ENCODE results near the gene GOLGB1.
"Not testable (repeated sequence)": the region's sequence is repeated elsewhere in the genome, so short reads cannot be mapped to it uniquely, and the experiment has no call there.

The GOLGB1 gene

DNA sequence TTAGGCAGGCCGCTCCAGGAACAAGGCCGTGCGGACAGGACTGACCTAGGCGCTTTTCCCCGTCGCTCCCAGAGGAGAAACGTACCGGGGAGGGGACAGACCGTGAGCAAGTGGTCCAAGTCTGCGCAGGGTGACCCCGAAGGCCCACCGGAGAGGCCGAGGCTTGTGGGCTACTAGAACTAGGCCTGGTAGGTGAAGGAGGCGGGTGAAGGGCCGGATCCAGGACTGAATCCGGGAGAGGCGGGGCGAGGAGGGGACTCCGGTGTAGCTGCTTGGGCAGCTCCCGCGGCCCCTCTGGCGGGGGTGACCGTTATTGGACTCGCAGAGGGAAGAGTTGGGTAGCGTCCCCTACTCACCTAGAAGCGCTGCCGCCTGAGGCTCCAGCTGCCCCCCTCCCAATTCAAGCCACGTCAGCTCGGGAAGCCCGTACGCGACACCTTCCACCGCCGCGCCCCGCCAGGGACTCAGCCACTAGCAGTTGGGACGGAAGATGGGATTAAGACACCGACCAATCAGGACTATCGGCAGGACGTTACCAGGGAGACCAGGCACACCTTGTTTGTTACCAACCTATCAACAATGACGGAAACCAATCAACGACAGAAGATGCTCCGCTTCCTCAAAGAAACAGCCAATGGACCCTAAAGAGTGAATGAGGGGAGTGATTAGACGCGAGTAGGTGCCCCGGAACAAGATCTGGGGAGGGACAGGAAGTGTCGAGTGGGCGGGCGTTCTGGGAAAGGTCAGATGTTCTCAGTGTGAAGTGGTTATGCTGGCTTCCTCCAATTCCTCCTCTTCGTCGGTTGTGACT lies at the start of gene GOLGB1:
Gene GOLGB1 (minus strand): TSS at position 466 of the 811 bp plus-strand sequence. CDS start 18,770 bp downstream, outside the sequence.
- peak; percentile 100 for DNase-seq

DNA sequence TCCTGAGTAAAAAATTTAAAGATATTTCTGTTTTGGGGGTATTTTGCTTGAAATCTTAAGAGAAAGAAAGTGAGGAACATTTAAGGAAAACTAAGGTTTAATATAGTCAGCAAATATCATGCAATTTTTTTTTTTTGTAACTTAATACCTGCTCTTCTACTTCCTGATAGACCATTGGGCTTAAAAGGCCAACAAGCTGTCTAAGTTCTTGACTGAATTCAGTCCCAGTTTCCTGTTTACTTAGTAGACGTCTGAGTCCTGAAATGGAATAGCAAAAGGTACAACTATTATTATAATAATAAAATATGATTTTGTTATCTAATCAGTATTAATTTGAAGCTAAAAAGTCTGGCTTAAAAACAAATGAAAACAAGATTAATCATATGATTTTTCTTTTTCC lies 47.4 kb upstream of the GOLGB1 start:
- no peak for DNase-seq

GRCh38 chr3:121794264-121794983 lies 44.9 kb upstream of the GOLGB1 start:
- DNase-seq: no peak

DNA sequence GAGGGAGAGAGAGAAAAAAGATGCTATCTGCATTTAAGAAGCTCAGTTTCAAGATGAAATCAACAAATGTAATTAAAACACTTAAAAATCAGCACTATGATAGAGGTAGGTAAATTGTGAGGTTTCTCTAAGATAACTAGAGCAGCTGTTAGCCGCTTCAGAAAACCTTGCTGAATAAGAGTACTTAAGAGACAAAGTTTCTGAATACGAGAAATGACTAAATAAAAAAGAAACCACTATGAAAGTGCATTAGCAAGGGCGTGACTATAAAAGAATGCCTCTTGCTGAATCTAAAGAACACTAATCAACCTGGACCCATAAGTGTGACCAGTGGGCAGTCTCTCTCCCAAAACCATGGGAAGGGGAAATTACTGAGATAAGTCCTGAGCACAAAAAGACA lies 43.5 kb upstream of the GOLGB1 start:
- no peak for DNase-seq

DNA sequence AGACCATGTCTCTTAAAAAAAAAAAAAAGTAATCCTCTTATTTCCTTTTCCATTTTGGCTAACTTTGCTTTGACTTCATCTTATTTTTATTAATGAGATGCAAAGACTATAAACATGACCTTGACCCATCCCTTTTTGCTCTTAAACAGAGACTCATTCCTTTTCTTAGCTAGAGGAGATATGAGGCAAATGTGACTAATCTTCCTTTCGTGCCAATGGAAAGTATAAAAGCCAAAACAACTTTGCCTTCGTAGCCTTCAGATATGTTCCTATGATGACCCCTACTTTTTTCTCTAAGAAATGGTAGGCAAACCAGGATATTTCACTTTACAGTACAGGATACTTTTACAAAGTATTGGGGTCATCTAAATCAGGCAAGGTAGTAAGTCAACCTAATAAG lies 36.9 kb upstream of the GOLGB1 start:
- no peak for DNase-seq

DNA sequence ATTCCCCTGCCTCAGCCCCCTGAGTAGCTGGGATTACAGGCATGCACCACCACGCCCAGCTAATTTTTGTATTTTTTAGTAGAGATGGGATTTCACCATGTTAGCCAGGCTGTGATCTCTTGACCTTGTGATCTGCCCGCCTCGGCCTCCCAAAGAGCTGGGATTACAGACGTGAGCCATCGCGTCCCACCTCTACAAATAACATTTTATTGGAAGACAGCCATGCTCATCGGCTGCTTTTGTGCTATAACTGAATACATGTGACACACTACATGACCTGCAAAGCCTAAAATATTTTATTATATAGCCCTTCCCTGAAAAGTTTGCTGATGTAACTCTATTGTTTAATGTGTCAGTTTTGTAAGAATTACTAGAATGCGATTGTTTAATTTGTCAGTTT lies 33.2 kb upstream of the GOLGB1 start:
- DNase-seq: not testable (repeated sequence)

DNA sequence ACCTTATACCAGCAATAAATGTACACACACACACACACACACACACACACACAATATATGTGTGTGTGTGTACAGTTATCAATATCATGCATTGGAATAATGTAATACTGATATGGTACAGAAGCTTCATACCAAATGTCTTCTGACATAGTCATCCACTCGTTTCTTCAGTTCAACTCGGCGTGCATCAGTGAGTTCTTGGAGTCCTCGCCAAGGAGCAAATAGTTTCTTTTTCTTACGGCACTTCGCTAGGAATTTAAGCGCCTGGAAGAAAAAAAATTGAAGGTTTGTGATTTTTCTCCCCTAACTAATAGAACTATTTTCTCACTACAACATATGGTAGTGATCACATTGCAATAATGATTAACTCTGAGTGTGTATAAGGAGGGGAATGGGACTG lies 32.1 kb upstream of the GOLGB1 start:
- DNase-seq: no peak

DNA sequence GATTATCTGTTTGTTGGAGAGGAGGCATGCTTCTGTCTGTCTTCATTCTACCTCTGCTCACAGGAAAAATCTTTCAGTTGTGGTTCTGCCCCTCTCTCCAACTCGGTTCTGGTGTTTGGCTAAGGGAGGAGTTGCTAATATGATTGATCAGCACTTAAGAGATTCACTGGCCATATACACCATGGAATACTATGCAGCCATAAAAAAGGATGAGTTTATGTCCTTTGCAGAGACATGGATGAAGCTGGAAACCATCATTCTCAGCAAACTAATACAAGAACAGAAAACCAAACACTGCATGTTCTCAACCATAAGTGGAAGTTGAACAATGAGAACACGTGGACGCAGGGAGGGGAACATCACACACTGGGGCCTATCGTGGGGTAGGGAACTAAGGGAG lies 25.6 kb upstream of the GOLGB1 start:
- DNase-seq: not testable (repeated sequence)

GRCh38 chr3:121769246-121769645 lies 19.7 kb upstream of the GOLGB1 start:
- DNase-seq: no peak

DNA sequence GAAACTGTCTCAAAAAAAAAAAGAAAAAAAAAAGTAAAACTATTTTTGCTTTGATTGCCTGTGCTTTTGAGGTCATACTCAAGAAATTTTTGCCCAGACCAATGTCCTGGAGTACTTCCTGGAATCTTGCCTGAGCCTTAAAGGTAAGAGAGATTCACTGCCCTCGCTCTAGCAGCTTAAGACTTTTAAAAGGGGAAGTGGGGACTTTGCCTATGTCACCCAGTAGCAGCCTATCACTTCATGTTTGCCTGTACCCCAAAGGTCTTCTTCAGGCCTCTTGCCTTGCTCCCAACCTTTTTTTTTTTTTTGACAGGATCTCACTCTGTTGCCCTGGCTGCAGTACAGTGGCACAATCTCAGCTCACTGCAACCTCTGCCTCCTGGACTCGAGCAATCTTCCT lies 18.9 kb upstream of the GOLGB1 start:
- DNase-seq: no peak

GRCh38 chr3:121759541-121760202 lies 10.1 kb upstream of the GOLGB1 start:
- DNase-seq: no peak

- DNase-seq: no peak
These were observed 9.3 kb upstream of the GOLGB1 start for GRCh38 chr3:121758727-121759450.

DNA sequence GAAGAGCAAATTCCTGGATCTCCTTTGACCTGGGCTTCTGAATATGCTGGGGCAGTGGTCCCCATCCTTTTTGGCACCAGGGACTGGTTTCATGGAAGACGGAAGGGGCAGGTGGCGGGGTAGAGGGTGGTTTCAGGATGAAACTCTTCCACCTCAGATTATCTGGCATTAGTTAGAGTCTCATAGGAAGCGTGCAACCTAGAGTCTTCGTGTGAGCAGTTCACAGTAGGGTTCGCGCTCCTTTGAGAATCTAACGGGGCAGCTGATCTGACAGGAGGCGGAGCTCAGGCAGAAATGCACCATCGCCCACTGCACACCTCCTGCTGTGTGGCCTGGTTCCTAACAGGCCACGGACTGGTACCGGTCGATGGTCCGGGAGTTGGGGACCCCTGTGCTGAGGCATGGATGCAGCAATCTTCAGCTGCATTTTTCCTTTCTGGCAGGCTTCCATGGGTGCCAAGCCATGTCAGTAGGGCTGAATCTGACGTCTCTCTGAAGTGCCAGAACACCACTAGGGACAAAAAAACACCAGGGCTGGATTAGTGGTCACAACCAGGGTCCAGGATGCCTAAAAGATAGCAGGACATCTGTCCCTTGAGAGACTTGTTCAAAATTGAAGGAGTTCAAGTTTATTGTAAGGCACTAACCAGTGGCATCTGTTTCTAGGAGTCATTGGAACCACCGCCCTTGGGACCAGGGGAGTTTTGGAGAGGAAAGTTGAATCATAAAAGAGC lies 8.4 kb upstream of the GOLGB1 start:
- DNase-seq: no peak

- no peak for DNase-seq
These were observed 7.7 kb upstream of the GOLGB1 start for GRCh38 chr3:121757087-121757811.

GRCh38 chr3:121752772-121753171 lies 3.2 kb upstream of the GOLGB1 start:
- DNase-seq: no peak

DNA sequence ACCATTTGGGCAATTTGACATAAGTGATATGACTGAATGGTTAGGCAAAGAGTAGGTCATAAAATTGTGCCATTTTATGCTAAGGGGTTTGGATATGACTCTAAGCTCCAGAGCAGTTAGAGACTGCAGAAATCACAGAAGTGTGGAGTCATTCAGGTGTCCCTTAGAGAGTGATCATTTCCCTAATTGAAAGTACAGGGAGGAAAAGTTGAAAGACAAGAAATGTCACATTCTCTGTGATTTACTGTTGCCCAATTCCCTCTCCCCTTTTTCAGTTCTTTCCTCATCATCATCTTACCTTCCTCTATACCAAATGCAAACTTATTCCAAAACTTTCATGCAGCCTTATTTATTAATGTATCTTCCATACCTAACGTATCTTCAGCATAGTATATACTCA lies 2.7 kb upstream of the GOLGB1 start:
- DNase-seq: no peak

- no peak for DNase-seq
These were observed 510 bp upstream of the GOLGB1 start for GRCh38 chr3:121750087-121750415.

- DNase-seq: no peak
These were observed 763 bp downstream of the GOLGB1 start for GRCh38 chr3:121748680-121749275.

DNA sequence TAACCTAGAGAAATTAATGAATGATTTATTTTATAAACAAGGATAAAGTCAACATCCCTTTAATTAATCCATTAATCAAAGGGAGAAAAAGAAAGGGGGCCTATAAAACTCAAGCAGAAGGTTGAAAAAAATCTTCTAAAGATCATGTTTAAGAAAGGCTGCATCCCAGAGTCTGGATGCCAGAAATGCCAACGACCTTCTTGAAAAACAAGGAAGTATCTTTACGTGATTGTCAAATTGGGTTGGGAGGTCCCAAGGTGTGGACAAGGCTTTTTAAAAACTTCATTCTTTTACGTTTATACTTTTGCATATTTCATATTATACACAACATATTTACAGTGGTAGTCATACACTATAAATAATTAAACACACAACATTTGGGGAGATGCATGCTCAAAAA lies 1.6 kb downstream of the GOLGB1 start:
- DNase-seq: no peak

- DNase-seq: not testable (repeated sequence)
These were observed 6.4 kb downstream of the GOLGB1 start for GRCh38 chr3:121743106-121743505.

- no peak for DNase-seq
These were observed 8.6 kb downstream of the GOLGB1 start for GRCh38 chr3:121740896-121741295.

Measured in DMS 273 treated with DMSO at 0.1 percent for 48 hours (cell line).